ENCODE measurements around the gene SP2.
A peak's percentile ranks its signal among the peaks of the same experiment; 100 is the strongest.

DNA sequence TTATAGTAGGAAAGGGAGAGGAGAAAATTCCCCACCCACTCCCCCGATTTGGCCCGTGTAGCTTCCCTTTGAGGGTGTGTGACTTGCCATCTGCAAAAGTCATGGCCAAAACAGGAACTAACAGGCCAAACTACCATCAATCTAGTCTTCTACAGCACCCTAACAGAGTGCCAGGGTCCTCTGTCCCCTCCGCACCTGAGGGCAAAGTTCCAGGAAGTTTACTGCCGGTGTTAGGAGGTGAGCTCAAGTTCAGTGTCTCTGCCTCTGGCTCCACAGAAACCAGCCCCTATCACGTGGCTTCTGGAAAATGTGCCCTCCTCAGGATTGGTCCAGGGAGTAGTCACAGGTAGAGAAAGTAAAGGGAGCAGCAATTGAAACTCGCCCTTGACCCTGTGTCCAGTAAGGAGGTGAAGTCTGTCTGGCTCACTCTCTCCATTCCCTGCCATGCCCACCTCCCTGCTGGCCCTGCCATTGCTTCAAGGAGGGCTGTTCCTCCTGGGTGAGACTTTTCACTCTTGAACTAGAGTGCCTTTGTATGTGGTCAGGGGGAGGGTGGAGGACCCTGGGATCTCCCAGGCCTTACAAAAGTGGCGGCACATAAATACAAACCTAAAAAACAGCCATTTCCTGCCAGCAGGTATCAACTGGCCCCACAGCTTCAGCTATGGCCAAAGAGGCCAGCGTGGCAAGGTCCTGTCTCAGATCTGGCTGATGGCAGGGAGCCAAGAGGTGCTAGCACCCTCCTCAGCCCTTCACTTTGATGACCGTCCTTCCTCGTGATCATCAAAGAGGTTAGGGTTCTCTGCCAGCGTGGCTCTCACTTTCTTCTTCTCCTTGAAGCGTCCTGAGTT is 56.4 kb downstream of the SP2 start:
- TF ChIP-seq, protein P1, sequence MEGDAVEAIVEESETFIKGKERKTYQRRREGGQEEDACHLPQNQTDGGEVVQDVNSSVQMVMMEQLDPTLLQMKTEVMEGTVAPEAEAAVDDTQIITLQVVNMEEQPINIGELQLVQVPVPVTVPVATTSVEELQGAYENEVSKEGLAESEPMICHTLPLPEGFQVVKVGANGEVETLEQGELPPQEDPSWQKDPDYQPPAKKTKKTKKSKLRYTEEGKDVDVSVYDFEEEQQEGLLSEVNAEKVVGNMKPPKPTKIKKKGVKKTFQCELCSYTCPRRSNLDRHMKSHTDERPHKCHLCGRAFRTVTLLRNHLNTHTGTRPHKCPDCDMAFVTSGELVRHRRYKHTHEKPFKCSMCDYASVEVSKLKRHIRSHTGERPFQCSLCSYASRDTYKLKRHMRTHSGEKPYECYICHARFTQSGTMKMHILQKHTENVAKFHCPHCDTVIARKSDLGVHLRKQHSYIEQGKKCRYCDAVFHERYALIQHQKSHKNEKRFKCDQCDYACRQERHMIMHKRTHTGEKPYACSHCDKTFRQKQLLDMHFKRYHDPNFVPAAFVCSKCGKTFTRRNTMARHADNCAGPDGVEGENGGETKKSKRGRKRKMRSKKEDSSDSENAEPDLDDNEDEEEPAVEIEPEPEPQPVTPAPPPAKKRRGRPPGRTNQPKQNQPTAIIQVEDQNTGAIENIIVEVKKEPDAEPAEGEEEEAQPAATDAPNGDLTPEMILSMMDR (IDR thresholded peaks at IDR 0.05), result no peak
- TF ChIP-seq POLR2A (IDR thresholded peaks at IDR 0.05), result peak; percentile 42 to 69
